ENCODE measurements around the gene CERS2. TPM values are rescaled to one million over a fixed set of nuclear protein-coding genes. Genes with fewer than 3 reads are reported as not detected.

CERS2 gene
- total and polyA plus RNA-seq, 2 of the 13 experiments (the other 11 are each of a cell fraction or from before 2014, with no cell fraction given) = 269 to 298 TPM

DNA sequence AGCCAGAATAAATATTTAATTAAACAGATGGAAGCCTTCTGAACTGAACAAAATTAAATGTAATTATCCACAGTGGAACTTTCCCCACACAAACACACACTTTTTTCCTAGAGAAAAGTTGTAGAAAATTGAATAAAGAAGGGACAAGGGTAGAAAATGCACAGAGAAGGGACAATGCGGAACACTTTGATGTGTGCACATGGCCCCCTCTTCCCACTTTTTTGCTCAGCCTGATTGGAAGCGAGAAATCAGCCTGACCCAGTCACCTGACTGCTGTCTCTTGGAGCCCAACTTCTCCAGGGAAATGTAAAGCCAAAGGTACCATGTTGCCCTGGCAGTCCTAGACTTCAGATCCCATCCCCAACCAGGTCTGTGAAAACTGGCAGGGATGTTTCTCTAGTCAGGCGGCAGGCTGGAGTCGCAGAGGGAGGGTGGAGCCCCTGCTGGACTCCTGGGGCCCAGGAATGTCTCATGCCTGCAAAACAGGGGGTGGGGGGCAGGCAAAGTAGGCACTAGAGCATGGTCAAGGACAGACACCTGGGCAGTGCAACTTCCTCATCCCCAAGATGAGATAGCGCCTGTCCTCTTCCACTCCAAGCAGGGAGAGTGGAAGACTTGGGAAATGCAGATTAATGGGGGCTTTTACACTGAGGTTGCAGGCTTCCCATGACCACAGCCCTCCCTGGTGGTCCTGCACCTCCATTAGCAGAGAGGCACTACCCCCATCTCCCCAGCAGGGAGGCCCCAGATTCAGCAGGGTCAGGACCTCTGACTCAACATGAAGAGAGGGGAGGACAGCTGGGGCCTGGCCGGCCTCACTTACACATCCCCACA lies 2.8 kb downstream of the CERS2 start (continued):
- TF ChIP-seq, protein P1, sequence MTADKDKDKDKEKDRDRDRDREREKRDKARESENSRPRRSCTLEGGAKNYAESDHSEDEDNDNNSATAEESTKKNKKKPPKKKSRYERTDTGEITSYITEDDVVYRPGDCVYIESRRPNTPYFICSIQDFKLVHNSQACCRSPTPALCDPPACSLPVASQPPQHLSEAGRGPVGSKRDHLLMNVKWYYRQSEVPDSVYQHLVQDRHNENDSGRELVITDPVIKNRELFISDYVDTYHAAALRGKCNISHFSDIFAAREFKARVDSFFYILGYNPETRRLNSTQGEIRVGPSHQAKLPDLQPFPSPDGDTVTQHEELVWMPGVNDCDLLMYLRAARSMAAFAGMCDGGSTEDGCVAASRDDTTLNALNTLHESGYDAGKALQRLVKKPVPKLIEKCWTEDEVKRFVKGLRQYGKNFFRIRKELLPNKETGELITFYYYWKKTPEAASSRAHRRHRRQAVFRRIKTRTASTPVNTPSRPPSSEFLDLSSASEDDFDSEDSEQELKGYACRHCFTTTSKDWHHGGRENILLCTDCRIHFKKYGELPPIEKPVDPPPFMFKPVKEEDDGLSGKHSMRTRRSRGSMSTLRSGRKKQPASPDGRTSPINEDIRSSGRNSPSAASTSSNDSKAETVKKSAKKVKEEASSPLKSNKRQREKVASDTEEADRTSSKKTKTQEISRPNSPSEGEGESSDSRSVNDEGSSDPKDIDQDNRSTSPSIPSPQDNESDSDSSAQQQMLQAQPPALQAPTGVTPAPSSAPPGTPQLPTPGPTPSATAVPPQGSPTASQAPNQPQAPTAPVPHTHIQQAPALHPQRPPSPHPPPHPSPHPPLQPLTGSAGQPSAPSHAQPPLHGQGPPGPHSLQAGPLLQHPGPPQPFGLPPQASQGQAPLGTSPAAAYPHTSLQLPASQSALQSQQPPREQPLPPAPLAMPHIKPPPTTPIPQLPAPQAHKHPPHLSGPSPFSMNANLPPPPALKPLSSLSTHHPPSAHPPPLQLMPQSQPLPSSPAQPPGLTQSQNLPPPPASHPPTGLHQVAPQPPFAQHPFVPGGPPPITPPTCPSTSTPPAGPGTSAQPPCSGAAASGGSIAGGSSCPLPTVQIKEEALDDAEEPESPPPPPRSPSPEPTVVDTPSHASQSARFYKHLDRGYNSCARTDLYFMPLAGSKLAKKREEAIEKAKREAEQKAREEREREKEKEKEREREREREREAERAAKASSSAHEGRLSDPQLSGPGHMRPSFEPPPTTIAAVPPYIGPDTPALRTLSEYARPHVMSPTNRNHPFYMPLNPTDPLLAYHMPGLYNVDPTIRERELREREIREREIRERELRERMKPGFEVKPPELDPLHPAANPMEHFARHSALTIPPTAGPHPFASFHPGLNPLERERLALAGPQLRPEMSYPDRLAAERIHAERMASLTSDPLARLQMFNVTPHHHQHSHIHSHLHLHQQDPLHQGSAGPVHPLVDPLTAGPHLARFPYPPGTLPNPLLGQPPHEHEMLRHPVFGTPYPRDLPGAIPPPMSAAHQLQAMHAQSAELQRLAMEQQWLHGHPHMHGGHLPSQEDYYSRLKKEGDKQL (CRISPR knock-in tag; IDR thresholded peaks at IDR 0.05; ENCODE audit: low read depth) = no peak
- TF ChIP-seq ZNF574 (CRISPR knock-in tag; IDR thresholded peaks at IDR 0.05) (peak; percentile 36; the same call in 1 of the 2 replicates), ZBTB44 (CRISPR knock-in tag; IDR thresholded peaks at IDR 0.05) (no peak), TEAD2 (CRISPR knock-in tag; IDR thresholded peaks at IDR 0.05) (no peak), NR2C2 (CRISPR knock-in tag; IDR thresholded peaks at IDR 0.05; ENCODE audit: borderline replicate concordance) (peak; percentile 70; the same call in 1 of the 2 replicates), NONO (IDR thresholded peaks at IDR 0.05) (no peak), NONO (CRISPR knock-in tag; conservative IDR thresholded peaks at IDR 0.05) (no peak; the same call in 1 of the 2 replicates), CCDC6 (CRISPR knock-in tag; IDR thresholded peaks at IDR 0.05) (peak; percentile 79; the same call in 1 of the 2 replicates), ZHX2 (IDR thresholded peaks at IDR 0.05; ENCODE audit: low read depth) (no peak), ZHX2 (CRISPR knock-in tag; IDR thresholded peaks at IDR 0.05; ENCODE audit: borderline replicate concordance) (no peak)
